GM21723 (cell line): ENCODE data around the gene OR10K1.
"Not testable (repeated sequence)": the region's sequence is repeated elsewhere in the genome, so short reads cannot be mapped to it uniquely, and the experiment has no call there.

Experiments used
- ATAC-seq: cut with Tn5 transposase; IDR thresholded peaks from one replicate; pipeline ENCODE4 v1.9.1; 2021; ENCODE audit warnings: mild to moderate bottlenecking, moderate library complexity; ENCODE audit not compliant: unreplicated experiment

The OR10K1 gene

DNA sequence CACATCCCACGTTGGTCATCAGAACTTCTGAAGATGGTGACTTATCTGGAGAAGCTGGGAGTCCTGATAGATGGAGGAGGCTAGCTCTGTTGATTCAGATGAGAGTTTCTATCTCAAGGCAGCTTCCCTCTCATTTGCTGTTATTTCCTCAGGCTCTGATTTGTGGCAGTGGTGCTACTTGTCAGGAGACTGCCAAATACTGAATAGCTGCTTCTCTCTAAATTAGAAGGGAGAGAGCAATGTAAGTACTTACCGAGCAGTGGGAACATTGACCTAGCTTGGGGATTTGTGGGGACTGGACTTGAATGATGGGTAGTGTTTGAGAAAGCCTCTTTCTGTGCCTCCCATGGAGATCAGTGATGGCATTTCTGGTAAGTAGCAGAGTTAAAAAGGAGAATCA is at the start of gene OR10K1:
OR10K1 (plus strand) TSS at position 301 of the 400 bp plus-strand sequence. CDS start 3,728 bp downstream, outside the sequence.
- no peak for ATAC-seq

- ATAC-seq, result no peak
These were observed 46.8 kb upstream of the OR10K1 start for GRCh38 chr1:158414651-158415345.

DNA sequence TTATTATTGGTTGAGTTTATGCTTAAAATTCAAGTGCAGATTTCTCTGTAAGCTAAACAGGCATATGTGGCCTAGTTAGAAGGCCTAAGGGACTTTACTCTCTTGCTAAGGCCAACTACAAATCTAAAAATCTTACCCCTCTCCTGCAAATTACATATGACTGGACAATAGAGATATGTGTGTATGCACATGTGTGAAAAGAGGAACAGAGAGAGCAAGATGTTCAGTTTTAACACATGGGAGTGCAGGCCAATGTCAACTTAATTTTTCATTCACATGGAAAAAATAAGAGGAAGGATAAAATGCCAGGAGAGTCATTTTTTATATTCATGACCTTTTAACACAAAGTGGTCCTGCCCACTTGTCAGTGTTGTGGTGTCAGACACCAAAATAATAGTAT is 44.0 kb upstream of the OR10K1 start:
- ATAC-seq, result no peak

- ATAC-seq, result no peak
These were observed 39.4 kb upstream of the OR10K1 start for GRCh38 chr1:158422212-158422611.

DNA sequence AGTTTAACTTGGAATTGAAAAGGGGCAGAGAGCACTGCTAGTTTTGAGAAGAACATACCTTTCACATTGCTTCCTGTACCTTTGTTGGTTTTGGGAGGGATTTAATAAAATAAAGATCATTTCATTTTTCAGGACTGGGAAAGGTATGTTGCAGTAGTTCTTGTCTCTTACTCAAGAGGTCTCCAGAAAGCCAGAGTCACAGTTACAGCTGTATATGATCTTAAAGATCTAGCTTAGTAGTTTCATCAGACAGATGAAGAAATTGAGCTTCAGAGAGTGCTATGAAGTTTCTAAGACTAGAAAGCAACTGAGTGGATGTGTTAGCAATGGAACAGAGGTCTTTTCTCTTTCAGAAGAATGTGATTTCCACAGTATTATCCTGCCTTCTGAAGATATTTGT is 36.6 kb upstream of the OR10K1 start:
- ATAC-seq, result no peak

GRCh38 chr1:158426137-158426536 is 35.5 kb upstream of the OR10K1 start, which contains the start of gene OR10K2:
Gene OR10K2 (minus strand): TSS chr1:158426237. CDS start chr1:158420866, 5,371 bp downstream.
- no peak for ATAC-seq

DNA sequence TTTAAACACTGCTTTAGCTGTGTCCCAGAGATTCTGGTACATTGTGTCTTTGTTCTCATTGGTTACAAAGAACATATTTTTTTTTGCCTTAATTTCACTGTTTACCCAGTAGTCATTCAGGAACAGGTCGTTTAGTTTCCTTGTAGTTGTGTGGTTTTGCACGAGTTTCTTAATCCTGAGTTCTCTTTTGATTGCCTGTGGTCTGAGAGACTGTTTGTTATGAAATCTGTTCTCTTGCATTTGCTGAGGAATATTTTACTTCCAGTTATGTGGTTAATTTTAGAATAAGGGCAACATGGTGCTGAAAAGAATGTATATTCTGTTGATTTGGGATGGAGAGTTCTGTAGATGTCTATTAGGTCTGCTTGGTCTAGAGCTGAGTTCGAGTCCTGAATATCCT is 31.5 kb upstream of the OR10K1 start:
- not testable (repeated sequence) for ATAC-seq

- no peak for ATAC-seq
These were observed 26.9 kb upstream of the OR10K1 start for GRCh38 chr1:158434741-158435140.

GRCh38 chr1:158445376-158445775 is 16.3 kb upstream of the OR10K1 start:
- no peak for ATAC-seq

DNA sequence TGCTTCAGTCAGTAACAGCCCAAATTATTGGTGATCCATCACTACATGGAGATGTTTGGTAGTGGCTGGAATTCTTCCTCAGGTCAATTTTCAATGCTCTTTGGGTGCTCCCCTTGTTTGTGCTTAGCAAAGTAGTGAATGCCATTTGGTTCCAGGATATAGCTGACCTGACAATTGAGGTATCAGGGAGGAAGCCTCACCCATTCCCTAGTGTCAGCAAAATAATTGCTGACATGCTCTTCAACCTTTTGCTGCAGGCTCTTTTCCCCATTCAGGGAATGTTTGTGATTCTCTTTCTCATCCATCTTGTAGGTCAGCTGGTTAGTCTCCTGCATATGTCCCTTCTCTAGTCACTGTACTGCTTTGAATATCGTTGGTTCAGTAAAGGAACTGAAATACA is 7.1 kb upstream of the OR10K1 start:
- ATAC-seq, result no peak

DNA sequence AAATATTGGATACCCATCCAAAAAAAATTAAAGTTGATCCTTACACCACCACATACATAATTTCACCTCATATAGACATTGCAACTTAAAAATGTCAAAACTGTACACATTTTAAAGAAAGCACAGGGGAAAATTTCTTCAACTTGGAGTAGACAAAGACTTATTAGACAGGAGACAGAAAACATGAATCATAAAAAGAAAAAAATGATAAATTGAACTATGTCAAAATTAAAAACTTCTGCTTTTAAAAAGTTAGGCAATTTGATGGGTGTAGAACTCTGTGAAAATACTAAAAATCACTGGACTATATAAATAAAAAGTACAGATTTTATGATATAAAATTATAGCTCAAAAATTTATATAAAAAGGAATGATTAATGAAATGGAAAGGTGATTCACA is 4.4 kb upstream of the OR10K1 start:
- no peak for ATAC-seq

DNA sequence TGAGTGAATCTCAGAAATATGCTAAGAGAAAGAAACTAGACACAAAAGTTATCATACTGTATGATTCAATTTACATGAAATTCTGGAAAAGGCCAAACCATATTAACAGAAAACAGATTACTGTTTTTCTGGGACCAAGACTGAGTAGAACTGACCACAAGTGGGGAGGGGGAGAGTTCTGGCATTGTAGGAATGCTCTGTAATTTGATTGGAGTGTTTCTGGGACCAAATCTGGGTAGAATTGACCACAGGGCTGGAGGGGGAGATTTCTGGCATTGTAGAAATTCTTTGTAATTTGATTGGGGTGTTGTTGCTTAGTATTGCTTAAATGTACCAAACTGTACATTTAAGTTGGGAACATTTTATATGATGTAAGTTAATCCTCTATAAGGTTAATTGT is 3.4 kb upstream of the OR10K1 start:
- ATAC-seq, result no peak

GRCh38 chr1:158471920-158472319 is 10.3 kb downstream of the OR10K1 start, which contains the start of gene OR10R2:
Gene OR10R2 (plus strand): TSS chr1:158472220. CDS start chr1:158472326, 106 bp downstream.
- ATAC-seq, result no peak

- ATAC-seq, result no peak
These were observed 23.8 kb downstream of the OR10K1 start for GRCh38 chr1:158485455-158485854.

DNA sequence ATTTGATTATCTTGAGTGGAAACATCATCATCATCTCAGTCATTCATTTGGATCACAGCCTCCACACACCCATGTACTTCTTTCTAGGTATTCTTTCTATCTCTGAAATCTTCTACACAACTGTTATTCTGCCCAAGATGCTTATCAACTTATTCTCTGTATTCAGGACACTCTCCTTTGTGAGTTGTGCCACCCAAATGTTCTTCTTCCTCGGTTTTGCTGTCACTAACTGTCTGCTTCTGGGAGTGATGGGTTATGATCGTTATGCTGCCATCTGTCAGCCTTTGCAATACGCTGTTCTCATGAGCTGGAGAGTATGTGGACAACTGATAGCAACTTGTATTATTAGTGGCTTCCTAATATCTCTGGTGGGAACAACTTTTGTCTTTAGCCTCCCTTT is 29.7 kb downstream of the OR10K1 start:
- no peak for ATAC-seq

DNA sequence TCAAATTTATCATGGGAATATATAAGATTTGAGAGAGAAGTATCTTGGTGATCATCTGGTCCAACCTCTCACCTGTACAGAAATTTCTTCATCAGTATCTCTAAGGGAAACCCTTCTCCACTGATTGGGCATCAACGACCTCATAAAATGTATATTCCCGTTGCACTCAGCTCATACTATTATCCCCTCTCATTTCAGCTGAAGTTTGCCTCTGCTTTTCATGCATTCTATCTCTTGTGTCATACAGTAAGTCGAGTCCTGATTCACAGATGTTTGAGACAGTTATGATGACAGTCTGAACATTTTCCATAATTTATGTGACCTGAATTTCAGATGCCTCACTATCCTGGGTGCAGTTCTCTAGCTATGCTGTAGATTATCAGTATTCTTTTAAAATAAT is 31.4 kb downstream of the OR10K1 start:
- ATAC-seq, result no peak

DNA sequence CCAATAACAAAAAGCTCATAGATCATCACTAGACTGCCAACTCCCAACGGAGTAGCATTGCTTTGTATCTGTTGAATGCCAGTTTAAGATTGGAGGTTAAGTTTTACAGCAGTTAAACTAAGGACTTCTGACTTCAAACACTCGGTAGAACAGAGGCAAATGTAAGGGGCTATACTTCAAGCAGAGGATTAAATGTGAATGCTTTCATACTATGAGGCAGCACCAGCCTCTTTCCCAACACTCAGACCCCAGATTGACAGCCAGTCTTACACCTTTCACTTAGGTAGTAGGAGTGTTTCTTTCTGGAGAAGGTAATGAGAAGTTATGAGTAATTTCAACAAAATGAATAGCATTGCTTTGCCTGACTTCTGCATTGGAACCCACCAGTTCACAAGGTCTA is 33.2 kb downstream of the OR10K1 start:
- ATAC-seq, result no peak

DNA sequence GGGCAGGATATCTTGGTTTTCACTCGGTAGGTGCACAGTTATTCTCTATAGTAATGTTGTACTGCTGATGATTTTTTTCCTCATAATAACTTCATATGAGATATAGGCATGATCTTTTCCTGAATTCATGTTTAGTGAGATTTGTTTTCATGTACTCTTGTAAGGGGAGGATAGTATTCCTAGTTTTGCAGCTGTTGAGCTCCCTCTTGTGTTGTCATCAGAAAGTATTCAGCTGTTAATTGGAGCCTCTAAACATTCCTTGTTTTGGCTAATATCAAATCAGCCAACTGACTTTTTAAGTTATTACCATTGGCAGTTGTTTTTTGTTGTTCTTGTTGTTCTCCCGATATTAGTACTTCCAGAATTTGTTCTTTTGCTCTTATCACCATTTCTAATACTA is 34.7 kb downstream of the OR10K1 start:
- no peak for ATAC-seq

DNA sequence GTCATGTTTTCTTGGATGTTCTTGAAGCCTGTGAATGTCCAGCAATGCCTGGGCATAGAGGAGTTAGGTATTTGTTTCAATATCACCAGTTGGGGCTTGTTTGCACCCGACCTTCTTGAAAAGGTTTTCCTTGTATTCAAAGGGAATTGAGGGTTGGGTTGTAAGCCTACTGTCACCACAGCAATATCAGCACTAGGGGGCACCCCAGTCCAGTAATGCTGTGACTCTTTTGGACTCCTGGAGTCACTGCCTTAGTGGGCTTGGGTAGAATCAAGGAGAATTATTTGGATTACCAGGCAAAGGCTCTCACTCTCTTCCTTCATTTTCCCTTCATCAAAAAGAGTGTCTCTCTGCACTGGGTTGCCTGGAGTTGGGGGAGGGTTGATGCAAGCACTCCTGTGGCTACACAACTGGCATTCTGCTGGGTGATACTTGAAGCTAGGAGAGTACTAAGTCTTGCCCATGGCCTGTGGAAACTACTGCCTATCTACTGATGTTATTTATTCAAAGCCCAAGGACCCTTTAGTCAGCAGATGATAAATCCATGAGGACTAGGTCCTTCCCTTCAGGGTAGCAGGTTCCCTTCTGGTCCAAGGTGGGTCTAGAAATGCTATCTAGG is 44.8 kb downstream of the OR10K1 start:
- no peak for ATAC-seq

DNA sequence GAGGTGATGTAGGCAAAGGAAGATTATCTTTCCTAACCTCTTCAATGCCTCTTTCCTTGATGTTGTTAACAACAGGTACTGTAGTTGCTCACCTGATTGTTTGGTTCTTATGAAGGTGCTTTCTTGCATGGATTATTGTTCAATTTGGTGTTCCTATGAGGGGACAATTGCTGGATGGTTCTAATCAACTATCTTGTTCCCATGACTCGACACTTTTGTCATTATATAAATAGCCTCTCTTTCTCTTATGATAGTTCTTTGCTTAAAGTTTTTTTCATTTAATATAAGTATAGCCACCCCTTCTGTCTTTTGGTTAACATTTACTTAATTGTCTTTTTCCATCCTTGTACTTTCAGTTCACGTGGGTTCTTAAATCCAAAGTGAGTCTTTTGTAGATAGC is 45.9 kb downstream of the OR10K1 start:
- ATAC-seq, result no peak

GRCh38 chr1:158509471-158510156 is 48.0 kb downstream of the OR10K1 start:
- ATAC-seq, result no peak

DNA sequence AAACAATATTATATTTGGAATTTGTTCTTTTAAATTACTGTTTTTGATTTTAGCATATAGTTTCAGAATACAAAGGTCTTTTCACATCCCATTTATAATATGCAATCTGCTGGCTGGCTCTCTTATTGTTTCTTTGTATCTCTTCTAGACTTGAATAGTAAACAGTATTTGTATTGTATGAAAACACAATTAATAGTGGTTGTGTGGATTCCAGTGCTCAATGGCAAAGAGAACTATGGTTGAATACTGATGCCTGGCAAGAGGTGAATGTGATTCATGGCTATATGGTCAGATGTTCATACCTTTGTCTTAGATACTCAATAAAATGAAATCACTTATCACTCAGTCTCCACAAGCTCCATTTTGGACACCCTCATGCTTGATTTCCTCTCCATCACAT is 55.3 kb downstream of the OR10K1 start:
- no peak for ATAC-seq
